ENCODE data around the gene UTP11.

DNA sequence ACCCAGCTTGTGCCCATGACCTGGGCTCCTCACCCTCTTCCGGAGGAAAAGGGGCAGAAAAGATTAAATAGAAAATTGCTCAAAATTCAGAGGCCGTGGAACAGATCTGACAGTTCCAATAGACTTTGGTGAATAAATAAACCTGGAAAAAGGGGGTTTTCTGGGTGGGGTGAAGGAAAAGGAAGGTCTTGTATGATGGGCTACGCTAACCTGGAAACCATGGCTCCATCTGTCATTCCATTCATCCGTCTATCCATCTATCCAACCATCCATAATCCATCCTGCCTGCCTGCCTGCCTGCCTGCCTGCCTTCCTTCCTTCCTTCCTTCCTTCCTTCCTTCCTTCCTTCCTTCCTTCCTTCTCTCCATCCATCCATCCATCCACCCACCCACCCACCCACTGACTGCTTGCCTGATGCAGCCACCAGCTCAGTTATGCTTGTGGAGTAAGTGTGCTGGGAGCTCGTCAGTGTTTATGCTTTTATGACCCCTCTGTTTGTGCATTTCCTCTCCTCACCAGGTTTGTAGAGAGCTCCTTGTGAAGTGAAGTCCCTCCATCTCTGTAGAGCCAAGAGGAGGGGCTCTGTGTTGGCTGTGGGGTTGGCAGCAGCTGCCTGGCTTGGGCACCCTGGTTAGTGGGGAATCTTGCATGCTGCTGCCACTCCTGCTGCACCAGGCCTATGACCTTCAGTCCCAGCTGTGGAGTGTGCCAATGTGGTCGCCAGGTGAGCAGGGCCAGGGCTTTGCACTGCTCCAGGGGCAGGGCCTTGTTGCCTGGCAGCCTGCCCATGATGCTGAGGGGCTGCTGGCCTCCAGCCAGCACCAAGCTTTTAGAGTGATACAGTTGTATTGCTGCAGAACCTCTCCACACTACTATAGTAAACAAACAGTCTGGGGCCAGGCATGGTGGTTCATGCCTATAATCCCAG, 50.1 kb downstream of the UTP11 start:
- TF ChIP-seq, protein P1, sequence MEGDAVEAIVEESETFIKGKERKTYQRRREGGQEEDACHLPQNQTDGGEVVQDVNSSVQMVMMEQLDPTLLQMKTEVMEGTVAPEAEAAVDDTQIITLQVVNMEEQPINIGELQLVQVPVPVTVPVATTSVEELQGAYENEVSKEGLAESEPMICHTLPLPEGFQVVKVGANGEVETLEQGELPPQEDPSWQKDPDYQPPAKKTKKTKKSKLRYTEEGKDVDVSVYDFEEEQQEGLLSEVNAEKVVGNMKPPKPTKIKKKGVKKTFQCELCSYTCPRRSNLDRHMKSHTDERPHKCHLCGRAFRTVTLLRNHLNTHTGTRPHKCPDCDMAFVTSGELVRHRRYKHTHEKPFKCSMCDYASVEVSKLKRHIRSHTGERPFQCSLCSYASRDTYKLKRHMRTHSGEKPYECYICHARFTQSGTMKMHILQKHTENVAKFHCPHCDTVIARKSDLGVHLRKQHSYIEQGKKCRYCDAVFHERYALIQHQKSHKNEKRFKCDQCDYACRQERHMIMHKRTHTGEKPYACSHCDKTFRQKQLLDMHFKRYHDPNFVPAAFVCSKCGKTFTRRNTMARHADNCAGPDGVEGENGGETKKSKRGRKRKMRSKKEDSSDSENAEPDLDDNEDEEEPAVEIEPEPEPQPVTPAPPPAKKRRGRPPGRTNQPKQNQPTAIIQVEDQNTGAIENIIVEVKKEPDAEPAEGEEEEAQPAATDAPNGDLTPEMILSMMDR (conservative IDR thresholded peaks at IDR 0.05) = no peak
- no peak for TF ChIP-seq ZFX (IDR thresholded peaks at IDR 0.05)
